RWPE2 (cell line): ENCODE data around the gene TEDC2.
"Not testable (repeated sequence)": the region's sequence is repeated elsewhere in the genome, so short reads cannot be mapped to it uniquely, and the experiment has no call there.

ENCODE experiments used
- ATAC-seq: fragments of 200-7000 bp; cut with Tn5 transposase; 3 replicates; pipeline ENCODE4 v1.9.1; 2021; ENCODE audit warnings: low read depth
- DNase-seq: peaks from one replicate; pipeline ENCODE4 v3.0.0-alpha.2; 2020; ENCODE audit warnings: low spot score
- H3K27ac ChIP-seq: fragments of 450-650 bp; 2 replicates; pipeline ENCODE4 v1.5.1; 2017; ENCODE audit warnings: mild to moderate bottlenecking; ENCODE audit not compliant: poor library complexity, severe bottlenecking
- H3K27me3 ChIP-seq: fragments of 250-450 bp; sonication (Bioruptor Pico); 2 replicates; pipeline ENCODE4 v1.5.1; 2021; ENCODE audit warnings: mild to moderate bottlenecking, moderate library complexity; ENCODE audit not compliant: insufficient read depth, poor library complexity, severe bottlenecking
- H3K36me3 ChIP-seq: fragments of 250-450 bp; sonication (Bioruptor Pico); 2 replicates; pipeline ENCODE4 v1.5.1; 2020; ENCODE audit warnings: low read depth, mild to moderate bottlenecking, moderate library complexity
- H3K4me1 ChIP-seq: fragments of 250-450 bp; sonication (Bioruptor Pico); 2 replicates; pipeline ENCODE4 v1.5.1; 2021; ENCODE audit warnings: mild to moderate bottlenecking, moderate library complexity; ENCODE audit not compliant: insufficient read depth, poor library complexity, severe bottlenecking
- H3K4me3 ChIP-seq: fragments of 250-450 bp; sonication (Bioruptor Pico); 2 replicates; pipeline ENCODE4 v1.5.1; 2021; ENCODE audit warnings: mild to moderate bottlenecking, moderate library complexity; ENCODE audit not compliant: severe bottlenecking
- H3K9me3 ChIP-seq: fragments of 250-450 bp; sonication (Bioruptor Pico); 2 replicates; pipeline ENCODE4 v1.5.1; 2021; ENCODE audit warnings: mild to moderate bottlenecking, moderate library complexity; ENCODE audit not compliant: severe bottlenecking
- TF ChIP-seq, protein P1 (sequence below): fragments of 450-650 bp; IDR thresholded peaks from one replicate; pipeline ENCODE4 v1.5.1; 2017; ENCODE audit warnings: mild to moderate bottlenecking, moderate library complexity; ENCODE audit not compliant: poor library complexity, severe bottlenecking

TEDC2 gene

DNA sequence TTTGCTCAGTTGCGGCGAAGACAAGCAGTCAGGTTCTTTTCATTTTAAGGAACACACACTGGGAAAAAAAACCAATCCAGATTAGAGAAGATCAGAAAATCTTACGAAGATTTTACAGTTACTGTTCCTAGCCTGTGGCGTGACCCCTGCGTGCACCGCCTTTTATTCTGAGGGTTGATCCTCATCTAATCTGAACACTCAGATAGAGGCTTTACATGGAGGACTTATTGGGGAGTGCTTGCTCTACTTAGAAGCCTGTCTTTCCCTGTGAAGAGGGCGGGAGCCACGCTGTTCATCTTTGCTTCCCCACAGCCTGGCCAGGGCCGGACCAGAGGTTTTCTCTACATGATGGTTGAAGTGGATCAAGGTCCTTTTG lies 16.4 kb downstream of the TEDC2 start:
- Histone ChIP-seq H3K36me3 (no peaks in the 10 kb centered on the region), H3K9me3 (no peaks in the 10 kb centered on the region), H3K27ac (no peak overlapping the region), H3K4me3 (no peak overlapping the region), H3K27me3 (peaks cover 6% of the 10 kb centered on the region), H3K4me1 (no peaks in the 10 kb centered on the region)
- no peak for ATAC-seq
- DNase-seq: no peak
- TF ChIP-seq, protein P1, sequence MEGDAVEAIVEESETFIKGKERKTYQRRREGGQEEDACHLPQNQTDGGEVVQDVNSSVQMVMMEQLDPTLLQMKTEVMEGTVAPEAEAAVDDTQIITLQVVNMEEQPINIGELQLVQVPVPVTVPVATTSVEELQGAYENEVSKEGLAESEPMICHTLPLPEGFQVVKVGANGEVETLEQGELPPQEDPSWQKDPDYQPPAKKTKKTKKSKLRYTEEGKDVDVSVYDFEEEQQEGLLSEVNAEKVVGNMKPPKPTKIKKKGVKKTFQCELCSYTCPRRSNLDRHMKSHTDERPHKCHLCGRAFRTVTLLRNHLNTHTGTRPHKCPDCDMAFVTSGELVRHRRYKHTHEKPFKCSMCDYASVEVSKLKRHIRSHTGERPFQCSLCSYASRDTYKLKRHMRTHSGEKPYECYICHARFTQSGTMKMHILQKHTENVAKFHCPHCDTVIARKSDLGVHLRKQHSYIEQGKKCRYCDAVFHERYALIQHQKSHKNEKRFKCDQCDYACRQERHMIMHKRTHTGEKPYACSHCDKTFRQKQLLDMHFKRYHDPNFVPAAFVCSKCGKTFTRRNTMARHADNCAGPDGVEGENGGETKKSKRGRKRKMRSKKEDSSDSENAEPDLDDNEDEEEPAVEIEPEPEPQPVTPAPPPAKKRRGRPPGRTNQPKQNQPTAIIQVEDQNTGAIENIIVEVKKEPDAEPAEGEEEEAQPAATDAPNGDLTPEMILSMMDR: no peak

DNA sequence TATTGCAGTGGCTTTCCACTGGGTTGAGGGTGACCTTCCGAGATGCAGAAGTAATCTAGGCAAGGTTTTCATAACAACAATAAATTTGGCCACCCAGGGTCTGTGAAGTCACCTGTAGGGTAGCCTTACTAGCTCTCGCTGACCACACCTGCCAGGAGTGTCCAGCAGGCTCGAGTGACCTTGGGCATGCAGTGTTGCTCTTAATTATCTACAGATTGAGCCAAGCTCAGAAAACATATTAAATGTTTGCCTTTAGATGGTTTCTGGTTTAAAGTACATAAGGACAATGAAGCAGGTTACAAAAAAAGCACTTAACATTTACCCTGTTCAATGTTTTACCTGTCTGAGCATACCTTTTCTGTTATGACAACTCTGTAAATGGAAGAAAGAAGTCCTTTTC lies 16.8 kb downstream of the TEDC2 start:
- H3K27ac ChIP-seq: no peak overlapping the region
- ATAC-seq (no peak), DNase-seq (no peak)
- TF ChIP-seq, protein P1: no peak
- no peaks in the 10 kb centered on the region for H3K9me3 ChIP-seq
- no peaks in the 10 kb centered on the region for H3K4me1 ChIP-seq
- H3K36me3 ChIP-seq: no peaks in the 10 kb centered on the region
- peaks cover 6% of the 10 kb centered on the region for H3K27me3 ChIP-seq
- no peak overlapping the region for H3K4me3 ChIP-seq

DNA sequence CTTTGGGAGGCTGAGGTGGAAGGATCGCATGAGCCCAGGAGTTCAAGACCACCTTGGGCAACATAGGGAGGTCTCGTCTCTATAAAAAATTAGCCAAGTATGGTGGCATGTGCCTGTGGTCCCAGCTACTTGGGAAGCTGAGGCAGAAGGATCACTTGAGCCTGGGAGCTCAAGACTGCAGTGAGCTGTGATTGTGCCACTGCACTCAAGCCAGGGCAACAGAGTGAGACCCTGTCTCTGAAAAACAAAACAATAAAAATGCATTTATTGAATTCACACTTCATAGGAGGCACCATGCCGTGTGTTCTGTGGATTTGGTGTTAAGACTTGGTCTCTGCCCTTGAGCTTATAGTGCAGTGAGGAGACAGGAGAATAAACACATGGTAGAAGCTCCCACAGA lies 17.4 kb downstream of the TEDC2 start:
- TF ChIP-seq, protein P1: no peak
- no peak for ATAC-seq

DNA sequence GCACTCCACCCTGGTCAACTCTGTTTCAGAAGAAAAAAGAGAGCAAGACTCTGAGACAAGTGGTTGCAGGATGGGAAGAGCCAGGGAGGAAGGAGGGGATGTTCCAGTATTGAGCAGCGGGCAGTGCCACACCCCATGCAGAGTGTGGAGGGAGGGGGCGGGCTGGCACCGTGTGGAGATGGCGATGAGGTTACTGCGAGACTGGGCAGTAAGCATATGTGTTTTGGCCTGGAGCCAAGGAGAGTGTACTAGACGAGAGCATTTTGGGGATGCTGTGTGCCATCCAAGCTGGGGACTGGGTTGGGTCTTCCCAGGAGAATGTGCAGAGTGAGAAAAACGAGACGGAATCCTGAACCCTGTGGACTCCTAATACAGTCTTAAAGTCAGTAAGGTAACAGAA lies 18.4 kb downstream of the TEDC2 start:
- Histone ChIP-seq H3K4me1 (no peaks in the 10 kb centered on the region), H3K27ac (no peak overlapping the region), H3K4me3 (no peak overlapping the region), H3K27me3 (no peaks in the 10 kb centered on the region), H3K9me3 (no peaks in the 10 kb centered on the region), H3K36me3 (no peaks in the 10 kb centered on the region)
- DNase-seq (no peak), ATAC-seq (no peak)
- TF ChIP-seq, protein P1: no peak

More for the DNA sequence above, 17.4 kb downstream of the TEDC2 start:
- Histone ChIP-seq H3K27ac (no peak overlapping the region), H3K27me3 (peaks cover under 1% of the 10 kb centered on the region), H3K36me3 (no peaks in the 10 kb centered on the region), H3K4me1 (no peaks in the 10 kb centered on the region), H3K9me3 (no peaks in the 10 kb centered on the region), H3K4me3 (no peak overlapping the region)
- DNase-seq: no peak

DNA sequence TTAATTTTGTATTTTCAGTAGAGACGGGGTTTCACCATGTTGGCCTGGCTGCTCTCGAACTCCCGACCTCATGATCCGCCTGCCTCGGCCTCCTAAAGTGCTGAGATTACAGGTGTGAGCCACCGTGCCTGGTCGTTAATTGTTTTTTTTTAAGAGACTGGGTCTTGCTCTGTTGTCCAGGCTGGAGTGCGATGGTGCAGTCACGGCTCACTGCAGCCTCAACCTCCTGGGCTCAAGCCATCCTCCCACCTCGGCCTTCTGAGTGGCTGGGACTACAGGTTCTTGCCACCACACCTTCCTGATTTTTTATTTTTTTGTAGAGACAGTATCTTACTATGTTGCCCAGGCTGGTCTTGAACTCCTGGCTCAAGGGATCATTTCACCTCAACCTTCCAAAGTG lies 20.1 kb downstream of the TEDC2 start:
- not testable (repeated sequence) for H3K27ac ChIP-seq, H3K9me3 ChIP-seq, DNase-seq, ATAC-seq, H3K4me3 ChIP-seq, H3K27me3 ChIP-seq, H3K4me1 ChIP-seq, H3K36me3 ChIP-seq
